ENCODE results near the gene NFYC. TPM values are rescaled to one million over a fixed set of nuclear protein-coding genes. Genes with fewer than 3 reads are reported as not detected.

NFYC gene
- total RNA-seq, 6 experiments from 2014 or later = 31.0 to 48.1 (median 43.8) TPM

DNA sequence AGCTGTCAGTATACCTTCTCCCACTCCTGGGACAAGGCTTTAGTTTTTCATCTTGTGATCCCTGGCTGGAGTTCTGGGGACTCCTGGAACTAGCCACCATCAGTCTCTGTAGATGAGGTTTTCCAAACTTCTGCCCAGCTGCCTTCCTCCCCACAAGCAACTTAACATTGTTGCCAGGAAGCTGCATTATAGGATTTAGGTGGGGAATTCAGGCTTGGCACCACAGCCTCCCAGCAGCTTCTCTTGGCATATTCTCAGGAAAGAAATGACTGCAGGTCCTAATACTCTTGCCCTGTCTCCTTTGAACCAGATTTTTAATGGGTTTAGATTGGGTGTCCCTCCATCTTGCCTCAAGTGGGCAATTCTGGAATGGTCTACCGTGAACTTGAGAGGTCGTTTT, 73.5 kb downstream of the NFYC start:
- H3K4me3 Mint-ChIP-seq = no peak overlapping the region
- no peak for DNase-seq
- H3K9me3 Mint-ChIP-seq = no peaks in the 10 kb centered on the region
- H3K27me3 Mint-ChIP-seq (ENCODE audit: insufficient read depth) = no peaks in the 10 kb centered on the region; the same call in 1 of the 2 replicates
- peaks cover 38% of the 10 kb centered on the region for H3K36me3 Mint-ChIP-seq (ENCODE audit: low read depth)
- TF ChIP-seq, protein P1, sequence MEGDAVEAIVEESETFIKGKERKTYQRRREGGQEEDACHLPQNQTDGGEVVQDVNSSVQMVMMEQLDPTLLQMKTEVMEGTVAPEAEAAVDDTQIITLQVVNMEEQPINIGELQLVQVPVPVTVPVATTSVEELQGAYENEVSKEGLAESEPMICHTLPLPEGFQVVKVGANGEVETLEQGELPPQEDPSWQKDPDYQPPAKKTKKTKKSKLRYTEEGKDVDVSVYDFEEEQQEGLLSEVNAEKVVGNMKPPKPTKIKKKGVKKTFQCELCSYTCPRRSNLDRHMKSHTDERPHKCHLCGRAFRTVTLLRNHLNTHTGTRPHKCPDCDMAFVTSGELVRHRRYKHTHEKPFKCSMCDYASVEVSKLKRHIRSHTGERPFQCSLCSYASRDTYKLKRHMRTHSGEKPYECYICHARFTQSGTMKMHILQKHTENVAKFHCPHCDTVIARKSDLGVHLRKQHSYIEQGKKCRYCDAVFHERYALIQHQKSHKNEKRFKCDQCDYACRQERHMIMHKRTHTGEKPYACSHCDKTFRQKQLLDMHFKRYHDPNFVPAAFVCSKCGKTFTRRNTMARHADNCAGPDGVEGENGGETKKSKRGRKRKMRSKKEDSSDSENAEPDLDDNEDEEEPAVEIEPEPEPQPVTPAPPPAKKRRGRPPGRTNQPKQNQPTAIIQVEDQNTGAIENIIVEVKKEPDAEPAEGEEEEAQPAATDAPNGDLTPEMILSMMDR (IDR thresholded peaks at IDR 0.05) = no peak
- no peak overlapping the region for H3K27ac Mint-ChIP-seq
- peaks cover 20% of the 10 kb centered on the region for H3K4me1 Mint-ChIP-seq (ENCODE audit: low read depth)

DNA sequence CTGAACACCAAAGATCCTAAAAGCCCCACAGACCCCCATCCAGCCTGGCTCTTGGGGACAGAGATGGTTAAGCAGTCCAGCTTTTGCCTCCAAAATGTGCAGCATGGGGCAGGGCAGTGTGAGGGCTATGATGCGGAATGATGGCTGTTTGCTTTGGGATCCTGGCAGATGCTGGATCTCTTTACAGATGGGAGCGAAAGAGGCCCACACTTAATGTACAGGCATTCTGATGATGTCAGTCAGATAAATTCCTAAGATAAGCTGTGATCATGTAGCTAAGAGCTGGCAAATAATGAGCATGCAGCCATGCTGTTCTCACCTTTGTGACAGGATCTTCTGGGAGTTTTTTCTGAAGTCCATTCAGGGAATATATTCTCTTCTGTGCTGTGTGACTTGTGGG, 74.5 kb downstream of the NFYC start:
- Mint-ChIP-seq H3K36me3 (ENCODE audit: low read depth) (peaks cover 39% of the 10 kb centered on the region), H3K4me1 (ENCODE audit: low read depth) (peaks cover 14% of the 10 kb centered on the region), H3K27me3 (ENCODE audit: insufficient read depth) (no peaks in the 10 kb centered on the region; the same call in 1 of the 2 replicates), H3K4me3 (no peak overlapping the region), H3K27ac (no peak overlapping the region), H3K9me3 (no peaks in the 10 kb centered on the region)
- no peak for DNase-seq
- TF ChIP-seq, protein P1 (IDR thresholded peaks at IDR 0.05) = no peak

DNA sequence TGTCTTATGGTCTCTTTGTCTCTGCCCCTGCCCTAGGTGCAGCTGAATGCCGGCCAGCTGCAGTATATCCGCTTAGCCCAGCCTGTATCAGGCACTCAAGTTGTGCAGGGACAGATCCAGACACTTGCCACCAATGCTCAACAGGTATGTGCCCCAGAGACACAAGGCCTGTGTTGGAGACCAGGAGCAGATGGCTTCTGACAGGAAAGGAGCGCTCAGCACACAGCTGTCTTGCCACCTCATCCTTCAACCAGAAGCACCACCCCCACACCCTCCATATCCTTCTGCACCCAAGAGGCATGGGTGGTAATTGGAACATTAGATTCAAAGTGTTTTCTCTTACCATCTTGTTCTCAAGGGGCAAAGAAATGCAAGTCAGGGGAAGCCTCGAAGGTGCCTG, 75.1 kb downstream of the NFYC start:
- DNase-seq = no peak
- no peaks in the 10 kb centered on the region; the same call in 1 of the 2 replicates for H3K27me3 Mint-ChIP-seq (ENCODE audit: insufficient read depth)

DNA sequence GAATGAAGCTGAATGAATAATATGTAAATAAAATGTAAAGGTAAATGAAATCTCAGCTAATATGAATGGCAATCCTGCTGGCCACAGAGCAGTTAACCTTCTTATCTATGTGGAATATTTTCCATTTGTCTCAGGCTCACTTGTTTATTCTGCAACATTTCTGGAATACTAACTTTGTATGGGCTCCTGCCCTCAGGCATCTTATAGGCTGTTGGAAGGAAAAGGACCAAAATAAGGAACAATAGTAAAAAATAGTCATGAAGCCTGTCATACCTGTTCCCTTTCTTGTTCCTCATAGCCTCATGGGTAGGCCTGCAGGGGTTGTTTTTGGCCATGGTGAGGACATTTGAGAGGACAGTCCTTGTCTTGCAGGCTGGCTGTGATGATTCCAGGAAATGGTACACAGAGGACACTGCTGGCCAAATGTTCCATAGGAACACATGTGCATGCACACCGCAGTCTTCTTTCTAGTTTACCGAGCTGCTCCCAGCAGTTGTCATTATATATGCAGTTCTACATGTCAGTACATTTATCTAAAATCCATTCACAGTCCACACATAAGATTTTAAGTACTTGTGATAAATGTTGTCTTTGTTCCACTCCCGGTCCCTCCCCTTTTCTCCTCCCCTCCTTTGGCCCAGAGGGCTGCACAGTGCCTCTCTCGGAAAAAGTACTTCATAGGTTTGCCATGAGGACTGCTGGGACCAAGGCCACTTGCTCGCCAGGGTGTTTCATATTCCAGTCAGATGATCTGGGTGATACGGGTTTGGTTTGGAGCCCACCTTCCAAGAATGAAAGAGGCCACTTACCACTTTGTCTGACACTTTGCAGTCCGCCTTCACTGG, 76.9 kb downstream of the NFYC start:
- peaks cover 7% of the 10 kb centered on the region; the same call in 1 of the 2 replicates for H3K4me1 Mint-ChIP-seq (ENCODE audit: low read depth)
- TF ChIP-seq, protein P1 (IDR thresholded peaks at IDR 0.05) = no peak
- no peaks in the 10 kb centered on the region for H3K9me3 Mint-ChIP-seq
- DNase-seq = no peak
- H3K27ac Mint-ChIP-seq = no peak overlapping the region
- H3K36me3 Mint-ChIP-seq (ENCODE audit: low read depth) = peaks cover 43% of the 10 kb centered on the region
- no peak overlapping the region for H3K4me3 Mint-ChIP-seq
- H3K27me3 Mint-ChIP-seq (ENCODE audit: insufficient read depth) = no peaks in the 10 kb centered on the region; the same call in 1 of the 2 replicates

More for the DNA sequence above, 75.1 kb downstream of the NFYC start:
- Mint-ChIP-seq H3K9me3 (no peaks in the 10 kb centered on the region), H3K27ac (no peak overlapping the region), H3K4me1 (ENCODE audit: low read depth) (peaks cover 9% of the 10 kb centered on the region), H3K4me3 (no peak overlapping the region), H3K36me3 (ENCODE audit: low read depth) (peaks cover 43% of the 10 kb centered on the region)
- TF ChIP-seq, protein P1 (IDR thresholded peaks at IDR 0.05) = no peak

DNA sequence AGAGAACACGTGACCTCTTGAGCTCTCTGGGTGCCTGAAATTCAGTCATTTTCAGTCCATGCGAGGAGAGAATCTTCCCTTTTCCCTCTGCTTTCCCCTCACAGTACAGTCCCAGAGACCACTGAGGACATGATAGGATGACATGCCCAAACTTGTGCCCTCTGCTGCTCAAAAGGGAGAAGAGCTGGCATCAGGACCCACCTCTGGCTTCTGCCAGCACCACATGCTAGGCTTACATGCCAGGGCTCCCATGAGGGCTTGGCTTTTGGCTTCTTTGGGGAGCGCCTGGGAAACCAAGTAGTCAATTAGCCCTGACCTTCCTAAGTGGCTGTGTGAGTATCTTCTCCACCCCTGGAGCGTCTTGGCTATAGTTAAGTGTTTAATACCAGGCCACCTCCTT, 78.3 kb downstream of the NFYC start:
- DNase-seq = no peak
- Mint-ChIP-seq H3K36me3 (ENCODE audit: low read depth) (peaks cover 34% of the 10 kb centered on the region), H3K4me3 (no peak overlapping the region), H3K27ac (0 out of 2 replicates have a peak overlapping the region, but pooled peaks have one; percentile 11), H3K4me1 (ENCODE audit: low read depth) (peaks cover 12% of the 10 kb centered on the region), H3K9me3 (no peaks in the 10 kb centered on the region), H3K27me3 (ENCODE audit: insufficient read depth) (no peaks in the 10 kb centered on the region; the same call in 1 of the 2 replicates)
- TF ChIP-seq, protein P1 (IDR thresholded peaks at IDR 0.05) = peak; percentile 48; the same call in 1 of the 2 replicates
